Lower lobe of right lung (tissue), 2 donors: ENCODE measurements around the gene CNGA3. TPM values are rescaled to one million over a fixed set of nuclear protein-coding genes. Genes with fewer than 3 reads are reported as not detected.
A peak's percentile ranks its signal among the peaks of the same experiment; 100 is the strongest.

Source experiments
- ATAC-seq, 2 donors: fragments of 200-7000 bp; cut with Tn5 transposase; one replicate each; pipeline ENCODE4 v1.9.1; 2020 to 2022; ENCODE audit warnings: mild to moderate bottlenecking in 2 of 2, moderate library complexity in 2 of 2
- DNase-seq: peaks from one replicate; pipeline ENCODE4 v3.0.0-alpha.2; 2020
- H3K27ac ChIP-seq: fragments of 200-600 bp; one replicate; pipeline ENCODE4 v1.8.0; 2022
- H3K27me3 ChIP-seq: fragments of 200-600 bp; one replicate; pipeline ENCODE4 v1.8.0; 2022; ENCODE audit warnings: low read depth
- H3K36me3 ChIP-seq: fragments of 200-600 bp; one replicate; pipeline ENCODE4 v1.8.0; 2022; ENCODE audit warnings: mild to moderate bottlenecking
- H3K4me1 ChIP-seq: fragments of 200-600 bp; one replicate; pipeline ENCODE4 v1.8.0; 2022
- H3K4me3 ChIP-seq: fragments of 200-600 bp; one replicate; pipeline ENCODE4 v1.8.0; 2022; ENCODE audit warnings: mild to moderate bottlenecking
- H3K9me3 ChIP-seq: fragments of 200-600 bp; one replicate; pipeline ENCODE4 v1.8.0; 2022
- intact Hi-C: fragments of 100-400 bp; cut with DNase I; formaldehyde crosslinking; loops from one replicate; pipeline ENCODE4 v1.11.0; 2022
- long read RNA-seq: library from polyadenylated mRNA; unstranded; transcript quantifications from one replicate; pipeline ENCODE4 v2.0.0, GENCODE V29; 2021
- total RNA-seq: library from RNA; stranded (reverse); fragmentation: NEBNext Ultra II Directional; extraction: Animal tissue kit (Norgen Biotek cat#: 25700); gene quantifications from one replicate; pipeline ENCODE4 v1.2.1, GENCODE V29; 2021
- TF ChIP-seq, protein P1 (sequence below): fragments of 200-600 bp; IDR thresholded peaks from one replicate; pipeline ENCODE4 v1.8.0; 2022; ENCODE audit warnings: antibody characterized with exemption, mild to moderate bottlenecking
- donor health status: DM: no; HTN: yes; CAD: no; lungs with severe emphysema.

CNGA3 gene
- total RNA-seq: 0.18 TPM
- long read RNA-seq: 0 reads

DNA sequence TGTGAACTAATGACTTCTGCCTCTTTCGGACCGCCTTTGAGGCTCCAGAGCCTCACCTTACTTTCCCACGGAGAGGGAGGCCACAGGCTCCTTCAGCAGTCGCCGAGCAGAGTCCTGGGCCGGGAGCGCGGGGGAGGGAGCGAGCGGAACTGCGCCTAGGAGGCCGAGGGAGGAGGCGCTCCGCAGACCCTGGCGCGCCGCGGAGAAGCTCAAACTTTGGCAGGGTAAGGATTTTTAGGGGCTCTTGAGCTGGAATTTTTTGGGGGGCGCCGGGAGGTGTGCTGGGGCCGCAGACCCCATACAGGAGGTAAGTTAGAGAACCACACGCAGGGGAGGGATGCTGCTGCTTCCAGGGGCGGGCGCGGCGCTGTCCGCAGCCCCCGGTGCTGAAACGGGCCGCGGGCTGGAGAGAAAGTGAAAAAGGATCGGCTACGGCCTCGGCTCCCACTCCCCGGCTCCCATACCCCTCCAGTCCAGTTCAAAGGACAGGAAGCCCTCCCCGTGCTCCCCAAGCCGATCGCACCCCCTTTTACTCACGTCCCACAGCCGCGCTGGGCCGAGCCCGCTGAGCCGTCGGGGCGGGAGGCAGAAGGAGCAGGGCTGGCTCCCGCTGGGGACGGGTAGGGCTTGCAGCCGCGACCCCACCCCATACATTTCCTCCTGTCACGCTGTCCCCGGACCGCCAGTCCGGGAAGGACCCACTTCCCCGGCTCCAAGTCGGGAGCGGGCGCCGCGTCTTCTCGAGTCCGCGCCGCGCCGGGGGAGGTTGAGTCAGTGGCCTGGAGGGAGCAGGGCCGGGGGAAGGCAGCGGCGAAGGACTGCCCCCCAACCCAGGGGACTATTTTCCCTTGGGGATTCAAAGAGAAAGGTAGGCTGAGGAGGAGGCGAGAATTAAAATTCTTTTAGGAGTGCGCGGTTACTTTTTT is at the start of gene CNGA3:
TSS of gene CNGA3 (plus strand) at position 146 of the 926 bp plus-strand sequence. CDS start 23,520 bp downstream, outside the sequence.
- intact Hi-C loops: no loop called here
- ATAC-seq (peak; percentile 41 to 52), DNase-seq (no peak)
- Histone ChIP-seq H3K4me1 (peaks cover 9% of the 10 kb centered on the region), H3K36me3 (no peaks in the 10 kb centered on the region), H3K27ac (no peak within 1 kb of the TSS), H3K4me3 (peak within 1 kb of the TSS; percentile 17), H3K27me3 (peaks cover 67% of the 10 kb centered on the region), H3K9me3 (no peaks in the 10 kb centered on the region)
- TF ChIP-seq, protein P1, sequence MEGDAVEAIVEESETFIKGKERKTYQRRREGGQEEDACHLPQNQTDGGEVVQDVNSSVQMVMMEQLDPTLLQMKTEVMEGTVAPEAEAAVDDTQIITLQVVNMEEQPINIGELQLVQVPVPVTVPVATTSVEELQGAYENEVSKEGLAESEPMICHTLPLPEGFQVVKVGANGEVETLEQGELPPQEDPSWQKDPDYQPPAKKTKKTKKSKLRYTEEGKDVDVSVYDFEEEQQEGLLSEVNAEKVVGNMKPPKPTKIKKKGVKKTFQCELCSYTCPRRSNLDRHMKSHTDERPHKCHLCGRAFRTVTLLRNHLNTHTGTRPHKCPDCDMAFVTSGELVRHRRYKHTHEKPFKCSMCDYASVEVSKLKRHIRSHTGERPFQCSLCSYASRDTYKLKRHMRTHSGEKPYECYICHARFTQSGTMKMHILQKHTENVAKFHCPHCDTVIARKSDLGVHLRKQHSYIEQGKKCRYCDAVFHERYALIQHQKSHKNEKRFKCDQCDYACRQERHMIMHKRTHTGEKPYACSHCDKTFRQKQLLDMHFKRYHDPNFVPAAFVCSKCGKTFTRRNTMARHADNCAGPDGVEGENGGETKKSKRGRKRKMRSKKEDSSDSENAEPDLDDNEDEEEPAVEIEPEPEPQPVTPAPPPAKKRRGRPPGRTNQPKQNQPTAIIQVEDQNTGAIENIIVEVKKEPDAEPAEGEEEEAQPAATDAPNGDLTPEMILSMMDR: no peak

DNA sequence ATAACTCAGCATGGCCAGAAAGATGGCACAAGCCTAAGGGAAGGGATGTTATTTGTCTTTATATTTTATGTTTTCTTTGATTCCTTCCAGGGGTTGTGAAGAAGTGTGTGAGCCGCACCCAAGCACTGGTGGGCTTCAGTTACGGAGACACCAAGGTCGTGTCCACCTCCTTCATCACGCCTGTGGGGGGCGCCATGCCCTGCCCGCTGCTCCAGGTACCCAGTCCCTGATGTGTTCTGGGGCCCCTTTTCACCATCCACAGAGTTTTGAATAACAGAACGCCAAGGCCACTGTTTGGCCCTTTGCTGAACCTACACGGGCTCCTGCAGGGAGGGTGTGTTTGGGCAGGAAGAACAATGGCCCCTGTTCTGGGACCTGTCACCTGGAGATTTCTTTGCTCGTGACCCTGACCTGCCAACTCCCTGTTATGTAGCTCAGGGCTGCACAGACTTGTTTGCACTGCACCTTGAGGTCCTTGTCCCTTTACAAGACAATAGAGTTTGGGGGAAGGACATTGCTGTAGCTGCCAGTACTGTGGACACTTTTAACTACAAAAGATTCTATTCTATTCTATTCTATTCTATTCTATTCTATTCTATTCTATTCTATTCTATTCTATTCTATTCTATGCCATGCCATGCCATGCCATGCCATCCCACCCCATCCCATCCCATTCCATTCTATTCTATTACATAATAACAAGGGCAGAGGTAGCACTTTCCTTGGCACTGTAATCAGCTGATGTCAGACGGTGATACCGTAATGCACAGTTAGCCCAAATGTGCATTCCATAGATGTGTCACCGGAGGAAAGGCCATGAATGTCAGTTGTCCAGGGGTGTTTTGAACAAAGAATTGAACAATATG is 48.2 kb upstream of the CNGA3 start:
- DNase-seq: no peak
- Histone ChIP-seq H3K4me3 (no peak overlapping the region), H3K27ac (no peak overlapping the region), H3K27me3 (no peaks in the 10 kb centered on the region), H3K9me3 (no peaks in the 10 kb centered on the region), H3K36me3 (no peaks in the 10 kb centered on the region), H3K4me1 (no peaks in the 10 kb centered on the region)
- intact Hi-C loops: no loop called here
- ATAC-seq: no peak
- TF ChIP-seq, protein P1: no peak

GRCh38 chr2:98298683-98299164 is 47.5 kb upstream of the CNGA3 start:
- no peak overlapping the region for H3K27ac ChIP-seq
- H3K9me3 ChIP-seq: no peaks in the 10 kb centered on the region
- TF ChIP-seq, protein P1: no peak
- no peaks in the 10 kb centered on the region for H3K4me1 ChIP-seq
- H3K4me3 ChIP-seq: no peak overlapping the region
- intact Hi-C loops: no loop called here
- ATAC-seq (no peak), DNase-seq (no peak)
- H3K36me3 ChIP-seq: no peaks in the 10 kb centered on the region
- no peaks in the 10 kb centered on the region for H3K27me3 ChIP-seq

- Histone ChIP-seq H3K4me1 (no peaks in the 10 kb centered on the region), H3K27ac (no peak overlapping the region), H3K4me3 (no peak overlapping the region), H3K9me3 (no peaks in the 10 kb centered on the region), H3K36me3 (no peaks in the 10 kb centered on the region), H3K27me3 (no peaks in the 10 kb centered on the region)
- ATAC-seq (no peak), DNase-seq (no peak)
- TF ChIP-seq, protein P1: no peak
- intact Hi-C loops: no loop called here
These were observed 46.9 kb upstream of the CNGA3 start for GRCh38 chr2:98299211-98299905.
